22Rv1 (cell line): ENCODE measurements around the gene IAH1.

Experiments used
- ZFX ChIP-seq: fragments of 450-650 bp; IDR thresholded peaks from 2 replicates; pipeline ENCODE4 v1.6.1; 2017; ENCODE audit warnings: antibody characterized with exemption, borderline replicate concordance
- TF ChIP-seq, protein P1 (sequence below): fragments of 450-650 bp; IDR thresholded peaks from 2 replicates; pipeline ENCODE4 v1.5.1; 2017; ENCODE audit warnings: mild to moderate bottlenecking

DNA sequence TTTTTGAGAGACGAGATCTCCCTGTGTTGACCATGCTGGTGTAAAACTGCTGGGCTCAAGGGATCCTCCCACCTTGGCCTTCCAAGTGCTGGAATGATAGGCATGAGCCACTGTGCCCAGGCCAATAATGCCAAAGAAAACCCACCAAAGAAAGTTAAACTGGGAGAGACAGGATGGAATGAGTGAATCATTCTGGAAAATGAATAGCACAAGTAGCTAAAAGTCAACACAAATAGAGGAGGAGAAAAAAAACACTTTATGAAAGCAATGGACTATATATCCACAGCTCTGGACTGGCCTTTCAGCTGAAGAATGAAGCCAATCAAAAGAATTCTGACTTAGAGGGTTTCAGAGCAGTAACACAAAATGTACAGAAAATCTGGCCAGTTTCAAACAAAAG lies 23.9 kb downstream of the IAH1 start:
- TF ChIP-seq, protein P1, sequence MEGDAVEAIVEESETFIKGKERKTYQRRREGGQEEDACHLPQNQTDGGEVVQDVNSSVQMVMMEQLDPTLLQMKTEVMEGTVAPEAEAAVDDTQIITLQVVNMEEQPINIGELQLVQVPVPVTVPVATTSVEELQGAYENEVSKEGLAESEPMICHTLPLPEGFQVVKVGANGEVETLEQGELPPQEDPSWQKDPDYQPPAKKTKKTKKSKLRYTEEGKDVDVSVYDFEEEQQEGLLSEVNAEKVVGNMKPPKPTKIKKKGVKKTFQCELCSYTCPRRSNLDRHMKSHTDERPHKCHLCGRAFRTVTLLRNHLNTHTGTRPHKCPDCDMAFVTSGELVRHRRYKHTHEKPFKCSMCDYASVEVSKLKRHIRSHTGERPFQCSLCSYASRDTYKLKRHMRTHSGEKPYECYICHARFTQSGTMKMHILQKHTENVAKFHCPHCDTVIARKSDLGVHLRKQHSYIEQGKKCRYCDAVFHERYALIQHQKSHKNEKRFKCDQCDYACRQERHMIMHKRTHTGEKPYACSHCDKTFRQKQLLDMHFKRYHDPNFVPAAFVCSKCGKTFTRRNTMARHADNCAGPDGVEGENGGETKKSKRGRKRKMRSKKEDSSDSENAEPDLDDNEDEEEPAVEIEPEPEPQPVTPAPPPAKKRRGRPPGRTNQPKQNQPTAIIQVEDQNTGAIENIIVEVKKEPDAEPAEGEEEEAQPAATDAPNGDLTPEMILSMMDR: no peak
- TF ChIP-seq ZFX: no peak
